ENCODE data around the gene MUC13. TPM values are rescaled to one million over a fixed set of nuclear protein-coding genes. Genes with fewer than 3 reads are reported as not detected.

The MUC13 gene
- total RNA-seq, 1 experiment from 2014 or later = 0.22 TPM

DNA sequence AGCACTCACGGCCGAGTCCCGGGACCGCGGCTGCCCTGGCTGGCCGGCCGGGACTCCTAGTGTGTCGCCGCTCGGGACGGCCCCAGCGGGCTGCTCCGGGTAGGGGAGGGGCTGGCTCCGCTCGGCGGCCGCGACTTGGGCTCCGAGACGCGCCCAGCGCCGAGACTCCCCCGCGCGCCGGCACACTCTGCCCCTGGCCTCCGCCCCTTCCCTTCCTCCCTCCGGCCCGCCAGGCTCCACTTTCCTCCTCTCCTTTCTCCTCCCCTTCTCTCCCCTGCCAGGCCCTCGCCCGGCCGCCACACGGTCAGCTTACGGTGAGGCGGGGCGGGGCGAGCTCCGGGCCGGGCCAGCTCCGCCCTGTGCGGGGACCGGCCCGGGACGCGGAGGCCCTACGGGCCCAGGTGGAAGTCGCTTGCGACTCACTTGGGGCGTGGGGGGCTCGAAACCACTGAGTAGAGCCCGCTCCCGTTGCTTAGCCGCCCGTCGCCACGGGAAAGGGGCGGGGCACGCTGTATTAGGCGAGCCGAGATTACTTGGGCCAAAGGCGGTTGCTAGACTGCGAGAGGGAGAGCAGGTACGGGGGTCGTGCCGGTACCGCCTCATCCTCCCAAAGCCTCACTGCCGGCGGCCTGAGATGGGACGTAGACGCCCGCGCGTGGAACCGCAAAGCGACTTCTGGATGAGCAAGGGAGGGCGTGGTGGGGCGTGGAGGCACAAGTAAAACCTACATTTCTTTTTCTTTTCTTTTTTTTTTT, 47.2 kb downstream of the MUC13 start, which contains the start of gene ITGB5 (continued):
- TF ChIP-seq, protein P1, sequence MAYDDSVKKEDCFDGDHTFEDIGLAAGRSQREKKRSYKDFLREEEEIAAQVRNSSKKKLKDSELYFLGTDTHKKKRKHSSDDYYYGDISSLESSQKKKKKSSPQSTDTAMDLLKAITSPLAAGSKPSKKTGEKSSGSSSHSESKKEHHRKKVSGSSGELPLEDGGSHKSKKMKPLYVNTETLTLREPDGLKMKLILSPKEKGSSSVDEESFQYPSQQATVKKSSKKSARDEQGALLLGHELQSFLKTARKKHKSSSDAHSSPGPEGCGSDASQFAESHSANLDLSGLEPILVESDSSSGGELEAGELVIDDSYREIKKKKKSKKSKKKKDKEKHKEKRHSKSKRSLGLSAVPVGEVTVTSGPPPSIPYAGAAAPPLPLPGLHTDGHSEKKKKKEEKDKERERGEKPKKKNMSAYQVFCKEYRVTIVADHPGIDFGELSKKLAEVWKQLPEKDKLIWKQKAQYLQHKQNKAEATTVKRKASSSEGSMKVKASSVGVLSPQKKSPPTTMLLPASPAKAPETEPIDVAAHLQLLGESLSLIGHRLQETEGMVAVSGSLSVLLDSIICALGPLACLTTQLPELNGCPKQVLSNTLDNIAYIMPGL (CRISPR knock-in tag; IDR thresholded peaks at IDR 0.05) = peak; percentile 78
- TF ChIP-seq FOXP1 (CRISPR knock-in tag; IDR thresholded peaks at IDR 0.05; ENCODE audit: borderline replicate concordance) (peak; percentile 57), NR2C2 (CRISPR knock-in tag; IDR thresholded peaks at IDR 0.05) (no peak), PRRX2 (CRISPR knock-in tag; IDR thresholded peaks at IDR 0.05) (0 out of 2 replicates have a peak, but pooled peaks have one; percentile 7), SMAD3 (CRISPR knock-in tag; IDR thresholded peaks at IDR 0.05; ENCODE audit: borderline replicate concordance) (0 out of 2 replicates have a peak, but pooled peaks have one; percentile 28), ZNF396 (CRISPR knock-in tag; IDR thresholded peaks at IDR 0.05; ENCODE audit: borderline replicate concordance) (no peak), TEAD1 (CRISPR knock-in tag; IDR thresholded peaks at IDR 0.05) (peak; percentile 11; the same call in 1 of the 2 replicates), ZBTB21 (CRISPR knock-in tag; IDR thresholded peaks at IDR 0.05; ENCODE audit: borderline replicate concordance) (peak; percentile 58; the same call in 1 of the 2 replicates), FOXK1 (CRISPR knock-in tag; IDR thresholded peaks at IDR 0.05) (0 out of 2 replicates have a peak, but pooled peaks have one; percentile 49), GABPB1 (CRISPR knock-in tag; IDR thresholded peaks at IDR 0.05) (0 out of 2 replicates have a peak, but pooled peaks have one; percentile 38), KAT7 (CRISPR knock-in tag; IDR thresholded peaks at IDR 0.05; ENCODE audit: borderline replicate concordance) (0 out of 2 replicates have a peak, but pooled peaks have one; percentile 40), EMX1 (CRISPR knock-in tag; IDR thresholded peaks at IDR 0.05) (peak; percentile 64; the same call in 1 of the 2 replicates), NFE2L1 (CRISPR knock-in tag; IDR thresholded peaks at IDR 0.05) (no peak)
- TF ChIP-seq, protein P2, sequence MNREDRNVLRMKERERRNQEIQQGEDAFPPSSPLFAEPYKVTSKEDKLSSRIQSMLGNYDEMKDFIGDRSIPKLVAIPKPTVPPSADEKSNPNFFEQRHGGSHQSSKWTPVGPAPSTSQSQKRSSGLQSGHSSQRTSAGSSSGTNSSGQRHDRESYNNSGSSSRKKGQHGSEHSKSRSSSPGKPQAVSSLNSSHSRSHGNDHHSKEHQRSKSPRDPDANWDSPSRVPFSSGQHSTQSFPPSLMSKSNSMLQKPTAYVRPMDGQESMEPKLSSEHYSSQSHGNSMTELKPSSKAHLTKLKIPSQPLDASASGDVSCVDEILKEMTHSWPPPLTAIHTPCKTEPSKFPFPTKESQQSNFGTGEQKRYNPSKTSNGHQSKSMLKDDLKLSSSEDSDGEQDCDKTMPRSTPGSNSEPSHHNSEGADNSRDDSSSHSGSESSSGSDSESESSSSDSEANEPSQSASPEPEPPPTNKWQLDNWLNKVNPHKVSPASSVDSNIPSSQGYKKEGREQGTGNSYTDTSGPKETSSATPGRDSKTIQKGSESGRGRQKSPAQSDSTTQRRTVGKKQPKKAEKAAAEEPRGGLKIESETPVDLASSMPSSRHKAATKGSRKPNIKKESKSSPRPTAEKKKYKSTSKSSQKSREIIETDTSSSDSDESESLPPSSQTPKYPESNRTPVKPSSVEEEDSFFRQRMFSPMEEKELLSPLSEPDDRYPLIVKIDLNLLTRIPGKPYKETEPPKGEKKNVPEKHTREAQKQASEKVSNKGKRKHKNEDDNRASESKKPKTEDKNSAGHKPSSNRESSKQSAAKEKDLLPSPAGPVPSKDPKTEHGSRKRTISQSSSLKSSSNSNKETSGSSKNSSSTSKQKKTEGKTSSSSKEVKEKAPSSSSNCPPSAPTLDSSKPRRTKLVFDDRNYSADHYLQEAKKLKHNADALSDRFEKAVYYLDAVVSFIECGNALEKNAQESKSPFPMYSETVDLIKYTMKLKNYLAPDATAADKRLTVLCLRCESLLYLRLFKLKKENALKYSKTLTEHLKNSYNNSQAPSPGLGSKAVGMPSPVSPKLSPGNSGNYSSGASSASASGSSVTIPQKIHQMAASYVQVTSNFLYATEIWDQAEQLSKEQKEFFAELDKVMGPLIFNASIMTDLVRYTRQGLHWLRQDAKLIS (CRISPR knock-in tag; IDR thresholded peaks at IDR 0.05; ENCODE audit: borderline replicate concordance) = peak; percentile 90
- TF ChIP-seq, protein P3, sequence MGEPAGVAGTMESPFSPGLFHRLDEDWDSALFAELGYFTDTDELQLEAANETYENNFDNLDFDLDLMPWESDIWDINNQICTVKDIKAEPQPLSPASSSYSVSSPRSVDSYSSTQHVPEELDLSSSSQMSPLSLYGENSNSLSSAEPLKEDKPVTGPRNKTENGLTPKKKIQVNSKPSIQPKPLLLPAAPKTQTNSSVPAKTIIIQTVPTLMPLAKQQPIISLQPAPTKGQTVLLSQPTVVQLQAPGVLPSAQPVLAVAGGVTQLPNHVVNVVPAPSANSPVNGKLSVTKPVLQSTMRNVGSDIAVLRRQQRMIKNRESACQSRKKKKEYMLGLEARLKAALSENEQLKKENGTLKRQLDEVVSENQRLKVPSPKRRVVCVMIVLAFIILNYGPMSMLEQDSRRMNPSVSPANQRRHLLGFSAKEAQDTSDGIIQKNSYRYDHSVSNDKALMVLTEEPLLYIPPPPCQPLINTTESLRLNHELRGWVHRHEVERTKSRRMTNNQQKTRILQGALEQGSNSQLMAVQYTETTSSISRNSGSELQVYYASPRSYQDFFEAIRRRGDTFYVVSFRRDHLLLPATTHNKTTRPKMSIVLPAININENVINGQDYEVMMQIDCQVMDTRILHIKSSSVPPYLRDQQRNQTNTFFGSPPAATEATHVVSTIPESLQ (CRISPR knock-in tag; IDR thresholded peaks at IDR 0.05) = no peak
- TF ChIP-seq, protein P4, sequence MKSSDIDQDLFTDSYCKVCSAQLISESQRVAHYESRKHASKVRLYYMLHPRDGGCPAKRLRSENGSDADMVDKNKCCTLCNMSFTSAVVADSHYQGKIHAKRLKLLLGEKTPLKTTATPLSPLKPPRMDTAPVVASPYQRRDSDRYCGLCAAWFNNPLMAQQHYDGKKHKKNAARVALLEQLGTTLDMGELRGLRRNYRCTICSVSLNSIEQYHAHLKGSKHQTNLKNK (CRISPR knock-in tag; IDR thresholded peaks at IDR 0.05) = no peak
- TF ChIP-seq, protein P5, sequence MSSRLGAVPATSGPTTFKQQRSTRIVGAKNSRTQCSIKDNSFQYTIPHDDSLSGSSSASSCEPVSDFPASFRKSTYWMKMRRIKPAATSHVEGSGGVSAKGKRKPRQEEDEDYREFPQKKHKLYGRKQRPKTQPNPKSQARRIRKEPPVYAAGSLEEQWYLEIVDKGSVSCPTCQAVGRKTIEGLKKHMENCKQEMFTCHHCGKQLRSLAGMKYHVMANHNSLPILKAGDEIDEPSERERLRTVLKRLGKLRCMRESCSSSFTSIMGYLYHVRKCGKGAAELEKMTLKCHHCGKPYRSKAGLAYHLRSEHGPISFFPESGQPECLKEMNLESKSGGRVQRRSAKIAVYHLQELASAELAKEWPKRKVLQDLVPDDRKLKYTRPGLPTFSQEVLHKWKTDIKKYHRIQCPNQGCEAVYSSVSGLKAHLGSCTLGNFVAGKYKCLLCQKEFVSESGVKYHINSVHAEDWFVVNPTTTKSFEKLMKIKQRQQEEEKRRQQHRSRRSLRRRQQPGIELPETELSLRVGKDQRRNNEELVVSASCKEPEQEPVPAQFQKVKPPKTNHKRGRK (CRISPR knock-in tag; IDR thresholded peaks at IDR 0.05; ENCODE audit: borderline replicate concordance) = 0 out of 2 replicates have a peak, but pooled peaks have one; percentile 3
- TF ChIP-seq, protein P6, sequence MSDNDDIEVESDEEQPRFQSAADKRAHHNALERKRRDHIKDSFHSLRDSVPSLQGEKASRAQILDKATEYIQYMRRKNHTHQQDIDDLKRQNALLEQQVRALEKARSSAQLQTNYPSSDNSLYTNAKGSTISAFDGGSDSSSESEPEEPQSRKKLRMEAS (CRISPR knock-in tag; IDR thresholded peaks at IDR 0.05) = peak; percentile 43; the same call in 1 of the 2 replicates
- TF ChIP-seq, protein P7, sequence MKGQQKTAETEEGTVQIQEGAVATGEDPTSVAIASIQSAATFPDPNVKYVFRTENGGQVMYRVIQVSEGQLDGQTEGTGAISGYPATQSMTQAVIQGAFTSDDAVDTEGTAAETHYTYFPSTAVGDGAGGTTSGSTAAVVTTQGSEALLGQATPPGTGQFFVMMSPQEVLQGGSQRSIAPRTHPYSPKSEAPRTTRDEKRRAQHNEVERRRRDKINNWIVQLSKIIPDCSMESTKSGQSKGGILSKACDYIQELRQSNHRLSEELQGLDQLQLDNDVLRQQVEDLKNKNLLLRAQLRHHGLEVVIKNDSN (CRISPR knock-in tag; IDR thresholded peaks at IDR 0.05) = no peak
- TF ChIP-seq, protein P8, sequence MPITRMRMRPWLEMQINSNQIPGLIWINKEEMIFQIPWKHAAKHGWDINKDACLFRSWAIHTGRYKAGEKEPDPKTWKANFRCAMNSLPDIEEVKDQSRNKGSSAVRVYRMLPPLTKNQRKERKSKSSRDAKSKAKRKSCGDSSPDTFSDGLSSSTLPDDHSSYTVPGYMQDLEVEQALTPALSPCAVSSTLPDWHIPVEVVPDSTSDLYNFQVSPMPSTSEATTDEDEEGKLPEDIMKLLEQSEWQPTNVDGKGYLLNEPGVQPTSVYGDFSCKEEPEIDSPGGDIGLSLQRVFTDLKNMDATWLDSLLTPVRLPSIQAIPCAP (CRISPR knock-in tag; IDR thresholded peaks at IDR 0.05) = no peak

All from WTC11 (cell line).